Raji (cell line): ENCODE measurements around the gene DSCAM.

Experiments
- POLR2A ChIP-seq: IDR thresholded peaks from 2 replicates; pipeline ENCODE4 v1.6.1; 2011; ENCODE audit warnings: low read depth, low read length, control low read depth; ENCODE audit not compliant: insufficient read depth

DSCAM gene

GRCh38 chr21:40678681-40679284 is 168.2 kb downstream of the DSCAM start:
- TF ChIP-seq POLR2A: no peak

GRCh38 chr21:40675017-40675416 is 171.9 kb downstream of the DSCAM start:
- no peak for TF ChIP-seq POLR2A

GRCh38 chr21:40672602-40673001 is 174.4 kb downstream of the DSCAM start:
- TF ChIP-seq POLR2A: no peak

- TF ChIP-seq POLR2A: no peak
Measured at GRCh38 chr21:40671716-40672115, 175.2 kb downstream of the DSCAM start.

- no peak for TF ChIP-seq POLR2A
Measured at GRCh38 chr21:40668555-40669275, 178.2 kb downstream of the DSCAM start.

GRCh38 chr21:40667967-40668366 is 179.0 kb downstream of the DSCAM start:
- no peak for TF ChIP-seq POLR2A

- TF ChIP-seq POLR2A: no peak
Measured at GRCh38 chr21:40662889-40663288, 184.1 kb downstream of the DSCAM start.

- no peak for TF ChIP-seq POLR2A
Measured at GRCh38 chr21:40660461-40660860, 186.5 kb downstream of the DSCAM start.

GRCh38 chr21:40658311-40658710 is 188.6 kb downstream of the DSCAM start:
- TF ChIP-seq POLR2A: no peak

GRCh38 chr21:40652436-40652835 is 194.5 kb downstream of the DSCAM start:
- TF ChIP-seq POLR2A: no peak

- TF ChIP-seq POLR2A: no peak
Measured at GRCh38 chr21:40647706-40648105, 199.3 kb downstream of the DSCAM start.

GRCh38 chr21:40646651-40647050 is 200.3 kb downstream of the DSCAM start:
- no peak for TF ChIP-seq POLR2A

GRCh38 chr21:40641042-40641441 is 205.9 kb downstream of the DSCAM start:
- TF ChIP-seq POLR2A: no peak

- TF ChIP-seq POLR2A: no peak
Measured at GRCh38 chr21:40640266-40640789, 206.6 kb downstream of the DSCAM start.

GRCh38 chr21:40639616-40640194 is 207.3 kb downstream of the DSCAM start:
- TF ChIP-seq POLR2A: no peak

- no peak for TF ChIP-seq POLR2A
Measured at GRCh38 chr21:40638466-40639251, 208.3 kb downstream of the DSCAM start.

- no peak for TF ChIP-seq POLR2A
Measured at GRCh38 chr21:40636026-40636425, 210.9 kb downstream of the DSCAM start.
